Measurements from ENCODE around the gene ALPI.
"Not testable (repeated sequence)": the region's sequence is repeated elsewhere in the genome, so short reads cannot be mapped to it uniquely, and the experiment has no call there.

ALPI gene

GRCh38 chr2:232435805-232436204, 20.1 kb upstream of the ALPI start:
- Histone ChIP-seq H3K27me3 (replicated peaks; ENCODE audit: control insufficient read depth, insufficient read depth, low read length, poor library complexity, severe bottlenecking) (no peaks in the 10 kb centered on the region), H3K4me3 (ENCODE audit: insufficient read depth, low read depth, low read length, poor library complexity, severe bottlenecking) (no peak overlapping the region), H3K36me3 (ENCODE audit: control insufficient read depth, insufficient read depth, low read length) (no peaks in the 10 kb centered on the region), H3K4me1 (ENCODE audit: control insufficient read depth, insufficient read depth, low read length, poor library complexity, severe bottlenecking) (no peaks in the 10 kb centered on the region), H3K9me3 (ENCODE audit: control insufficient read depth, low read length) (no peaks in the 10 kb centered on the region), H3K27ac (ENCODE audit: insufficient read depth, low read length, poor library complexity, severe bottlenecking) (no peak overlapping the region)
- DNase-seq, result no peak

GRCh38 chr2:232436381-232437194, 19.4 kb upstream of the ALPI start:
- Histone ChIP-seq H3K27me3 (replicated peaks; ENCODE audit: control insufficient read depth, insufficient read depth, low read length, poor library complexity, severe bottlenecking) (no peaks in the 10 kb centered on the region), H3K4me1 (ENCODE audit: control insufficient read depth, insufficient read depth, low read length, poor library complexity, severe bottlenecking) (no peaks in the 10 kb centered on the region), H3K9me3 (ENCODE audit: control insufficient read depth, low read length) (no peaks in the 10 kb centered on the region), H3K36me3 (ENCODE audit: control insufficient read depth, insufficient read depth, low read length) (no peaks in the 10 kb centered on the region), H3K27ac (ENCODE audit: insufficient read depth, low read length, poor library complexity, severe bottlenecking) (no peak overlapping the region), H3K4me3 (ENCODE audit: insufficient read depth, low read depth, low read length, poor library complexity, severe bottlenecking) (no peak overlapping the region)
- DNase-seq, result no peak

DNA sequence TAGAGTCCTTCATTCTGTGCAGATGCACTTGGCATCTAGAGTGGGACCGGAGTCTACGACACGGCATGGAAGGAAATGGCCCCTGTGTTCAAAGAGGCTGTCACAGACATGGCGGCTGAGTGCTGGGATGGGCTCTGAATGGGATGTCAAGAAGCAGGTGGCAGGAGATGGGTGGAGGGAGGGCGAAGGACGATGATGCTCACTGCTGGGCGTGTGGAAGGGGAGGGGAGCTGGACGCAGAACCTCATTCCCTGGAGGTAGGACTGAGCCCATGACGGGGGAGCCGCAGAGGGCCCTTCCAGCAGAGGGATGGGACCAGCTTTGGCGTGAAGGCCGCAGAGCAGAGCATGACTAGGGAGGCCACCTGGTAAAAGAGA, 18.8 kb upstream of the ALPI start:
- no peaks in the 10 kb centered on the region for H3K27me3 ChIP-seq (replicated peaks; ENCODE audit: control insufficient read depth, insufficient read depth, low read length, poor library complexity, severe bottlenecking)
- H3K27ac ChIP-seq (ENCODE audit: insufficient read depth, low read length, poor library complexity, severe bottlenecking), result no peak overlapping the region
- no peak overlapping the region for H3K4me3 ChIP-seq (ENCODE audit: insufficient read depth, low read depth, low read length, poor library complexity, severe bottlenecking)
- H3K9me3 ChIP-seq (ENCODE audit: control insufficient read depth, low read length), result no peaks in the 10 kb centered on the region
- no peaks in the 10 kb centered on the region for H3K36me3 ChIP-seq (ENCODE audit: control insufficient read depth, insufficient read depth, low read length)
- DNase-seq, result no peak
- no peaks in the 10 kb centered on the region for H3K4me1 ChIP-seq (ENCODE audit: control insufficient read depth, insufficient read depth, low read length, poor library complexity, severe bottlenecking)

DNA sequence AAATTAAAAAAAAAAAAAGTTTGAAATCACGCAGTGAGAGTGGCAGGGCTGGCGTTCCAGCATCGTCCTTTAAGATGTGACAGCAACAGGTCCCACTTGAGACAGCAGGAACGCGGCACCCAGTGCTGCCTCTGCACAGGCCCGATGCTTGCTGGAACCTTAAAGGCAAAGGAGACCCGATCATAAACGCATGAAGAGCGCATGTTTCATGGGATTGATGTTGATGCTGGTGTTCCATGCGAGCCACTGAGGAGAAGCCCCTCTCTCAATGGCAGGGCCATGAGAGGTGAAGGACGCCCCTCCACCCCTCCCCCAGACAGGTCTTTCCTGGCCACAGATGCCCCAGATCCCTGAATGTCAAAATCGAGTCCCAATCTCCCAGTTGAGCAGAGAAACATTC, 17.9 kb upstream of the ALPI start:
- H3K36me3 ChIP-seq (ENCODE audit: control insufficient read depth, insufficient read depth, low read length), result no peaks in the 10 kb centered on the region
- no peaks in the 10 kb centered on the region for H3K4me1 ChIP-seq (ENCODE audit: control insufficient read depth, insufficient read depth, low read length, poor library complexity, severe bottlenecking)
- H3K27ac ChIP-seq (ENCODE audit: insufficient read depth, low read length, poor library complexity, severe bottlenecking), result no peak overlapping the region
- DNase-seq, result no peak
- H3K9me3 ChIP-seq (ENCODE audit: control insufficient read depth, low read length), result no peaks in the 10 kb centered on the region
- H3K4me3 ChIP-seq (ENCODE audit: insufficient read depth, low read depth, low read length, poor library complexity, severe bottlenecking), result no peak overlapping the region
- H3K27me3 ChIP-seq (replicated peaks; ENCODE audit: control insufficient read depth, insufficient read depth, low read length, poor library complexity, severe bottlenecking), result no peaks in the 10 kb centered on the region

GRCh38 chr2:232438951-232439757, 16.8 kb upstream of the ALPI start:
- DNase-seq, result peak in 1 of 3 donors; percentile 5
- Histone ChIP-seq H3K27me3 (replicated peaks; ENCODE audit: control insufficient read depth, insufficient read depth, low read length, poor library complexity, severe bottlenecking) (no peaks in the 10 kb centered on the region), H3K9me3 (ENCODE audit: control insufficient read depth, low read length) (no peaks in the 10 kb centered on the region), H3K36me3 (ENCODE audit: control insufficient read depth, insufficient read depth, low read length) (no peaks in the 10 kb centered on the region), H3K27ac (ENCODE audit: insufficient read depth, low read length, poor library complexity, severe bottlenecking) (no peak overlapping the region), H3K4me1 (ENCODE audit: control insufficient read depth, insufficient read depth, low read length, poor library complexity, severe bottlenecking) (no peaks in the 10 kb centered on the region), H3K4me3 (ENCODE audit: insufficient read depth, low read depth, low read length, poor library complexity, severe bottlenecking) (no peak overlapping the region)

DNA sequence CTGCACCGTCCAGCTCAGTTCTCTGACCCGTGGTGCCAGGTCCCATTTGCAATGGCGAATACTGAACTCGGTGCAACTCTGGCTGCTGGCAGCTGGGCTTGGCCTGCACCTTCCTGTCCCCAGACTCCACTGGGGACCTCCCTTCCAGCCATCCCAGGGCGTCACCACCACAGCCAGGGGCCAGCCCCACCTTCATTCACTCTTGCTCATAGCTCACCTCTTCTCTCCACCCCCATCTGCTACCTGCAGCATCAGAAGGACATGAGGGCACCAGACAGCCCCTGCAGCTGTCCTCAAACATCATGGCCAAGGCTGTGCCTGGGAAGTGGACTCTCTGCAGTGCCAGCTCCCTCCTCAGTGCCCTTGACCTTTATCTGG, 16.2 kb upstream of the ALPI start:
- Histone ChIP-seq H3K4me1 (ENCODE audit: control insufficient read depth, insufficient read depth, low read length, poor library complexity, severe bottlenecking) (no peaks in the 10 kb centered on the region), H3K9me3 (ENCODE audit: control insufficient read depth, low read length) (no peaks in the 10 kb centered on the region), H3K36me3 (ENCODE audit: control insufficient read depth, insufficient read depth, low read length) (no peaks in the 10 kb centered on the region), H3K27me3 (replicated peaks; ENCODE audit: control insufficient read depth, insufficient read depth, low read length, poor library complexity, severe bottlenecking) (no peaks in the 10 kb centered on the region), H3K4me3 (ENCODE audit: insufficient read depth, low read depth, low read length, poor library complexity, severe bottlenecking) (no peak overlapping the region), H3K27ac (ENCODE audit: insufficient read depth, low read length, poor library complexity, severe bottlenecking) (no peak overlapping the region)
- DNase-seq, result no peak

- not testable (repeated sequence) for H3K4me1 ChIP-seq (ENCODE audit: control insufficient read depth, insufficient read depth, low read length, poor library complexity, severe bottlenecking); H3K4me3 ChIP-seq (ENCODE audit: insufficient read depth, low read depth, low read length, poor library complexity, severe bottlenecking); H3K27ac ChIP-seq (ENCODE audit: insufficient read depth, low read length, poor library complexity, severe bottlenecking); H3K27me3 ChIP-seq (replicated peaks; ENCODE audit: control insufficient read depth, insufficient read depth, low read length, poor library complexity, severe bottlenecking); H3K9me3 ChIP-seq (ENCODE audit: control insufficient read depth, low read length); H3K36me3 ChIP-seq (ENCODE audit: control insufficient read depth, insufficient read depth, low read length)
- DNase-seq, result peak; percentile 56 to 76 (median 66)
Observed at GRCh38 chr2:232440220-232441018, 15.5 kb upstream of the ALPI start.

DNA sequence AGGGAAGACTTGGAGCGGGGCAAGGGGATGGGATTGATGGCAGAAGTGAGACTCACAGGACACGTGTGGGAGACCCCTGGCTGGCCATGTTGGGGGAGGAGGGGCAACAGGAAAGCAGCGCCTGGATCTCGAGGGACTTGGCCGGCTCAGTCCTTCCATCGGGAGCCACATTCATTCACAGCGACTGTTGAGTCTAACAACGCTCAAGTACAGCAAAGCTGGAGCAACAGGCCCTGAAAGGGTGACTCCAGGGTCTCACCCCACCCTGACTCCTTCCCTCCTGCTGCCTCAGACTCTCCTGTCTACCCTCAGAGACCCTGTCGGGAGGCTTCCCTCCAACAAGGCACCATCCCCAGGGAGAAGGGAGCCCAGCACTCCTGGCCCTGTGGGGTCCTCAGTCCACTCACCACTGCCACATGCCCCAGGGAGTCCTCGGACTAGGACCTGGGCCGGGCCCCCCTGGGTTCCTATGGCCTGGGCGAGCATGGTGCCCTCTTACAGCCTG, 14.8 kb upstream of the ALPI start:
- H3K27me3 ChIP-seq (replicated peaks; ENCODE audit: control insufficient read depth, insufficient read depth, low read length, poor library complexity, severe bottlenecking), result no peaks in the 10 kb centered on the region
- H3K9me3 ChIP-seq (ENCODE audit: control insufficient read depth, low read length), result no peaks in the 10 kb centered on the region
- no peak overlapping the region for H3K4me3 ChIP-seq (ENCODE audit: insufficient read depth, low read depth, low read length, poor library complexity, severe bottlenecking)

GRCh38 chr2:232441922-232442321, 14.0 kb upstream of the ALPI start:
- not testable (repeated sequence) for H3K9me3 ChIP-seq (ENCODE audit: control insufficient read depth, low read length); H3K27ac ChIP-seq (ENCODE audit: insufficient read depth, low read length, poor library complexity, severe bottlenecking); H3K4me1 ChIP-seq (ENCODE audit: control insufficient read depth, insufficient read depth, low read length, poor library complexity, severe bottlenecking); H3K4me3 ChIP-seq (ENCODE audit: insufficient read depth, low read depth, low read length, poor library complexity, severe bottlenecking); H3K36me3 ChIP-seq (ENCODE audit: control insufficient read depth, insufficient read depth, low read length); DNase-seq; H3K27me3 ChIP-seq (replicated peaks; ENCODE audit: control insufficient read depth, insufficient read depth, low read length, poor library complexity, severe bottlenecking)

More for the DNA sequence above, 14.8 kb upstream of the ALPI start:
- H3K36me3 ChIP-seq (ENCODE audit: control insufficient read depth, insufficient read depth, low read length), result no peaks in the 10 kb centered on the region
- H3K4me1 ChIP-seq (ENCODE audit: control insufficient read depth, insufficient read depth, low read length, poor library complexity, severe bottlenecking), result no peaks in the 10 kb centered on the region
- no peak for DNase-seq
- H3K27ac ChIP-seq (ENCODE audit: insufficient read depth, low read length, poor library complexity, severe bottlenecking), result no peak overlapping the region

Data from effector memory CD4-positive, alpha-beta T cell (primary cell).